Transverse colon (tissue), 4 donors: Measurements from ENCODE around the gene GNAS. TPM values are rescaled to one million over a fixed set of nuclear protein-coding genes. Genes with fewer than 3 reads are reported as not detected.

Experiments used
- DNase-seq: peaks from one replicate; pipeline ENCODE4 v3.0.0-alpha.2; 2019
- H3K27ac ChIP-seq, 4 donors: fragments of 200-600 bp; sonication (generic); 2 replicates each; pipeline ENCODE4 v1.5.1; 2016 to 2018; ENCODE audit warnings: inconsistent platforms in 4 of 4
- H3K27me3 ChIP-seq: fragments of 200-600 bp; sonication (generic); 2 replicates; pipeline ENCODE4 v1.5.1; 2017; ENCODE audit warnings: inconsistent platforms
- H3K36me3 ChIP-seq, 4 donors: fragments of 200-600 bp; sonication (generic); 2 replicates each; pipeline ENCODE4 v1.5.1; 2017 to 2019; ENCODE audit warnings: inconsistent platforms in 4 of 4
- H3K4me1 ChIP-seq, 4 donors: fragments of 200-600 bp; sonication (generic); 2 replicates each; pipeline ENCODE4 v1.5.1; 2017 to 2020; ENCODE audit warnings: inconsistent platforms in 4 of 4
- H3K4me3 ChIP-seq, 4 donors: fragments of 200-600 bp; sonication (generic); 1 replicate in 1 of 4; 2 replicates in 3 of 4; pipeline versions ENCODE4 v1.5.1 to v1.6.1; 2017 to 2019; ENCODE audit warnings: inconsistent platforms in 4 of 4
- H3K9me3 ChIP-seq, 2 donors: fragments of 200-600 bp; sonication (generic); 2 replicates each; pipeline ENCODE4 v1.5.1; 2017 to 2019; ENCODE audit warnings: inconsistent platforms in 2 of 2
- CTCF ChIP-seq, 5 experiments: fragments of 200-600 bp in 3 of 5; fragments of 450-650 bp in 2 of 5; sonication (generic) in 3 of 5; IDR thresholded peaks; 1 replicate in 2 of 5; 2 replicates in 3 of 5; pipeline ENCODE4 v1.5.1; 2016 to 2017; ENCODE audit warnings: antibody characterized with exemption in 5 of 5, inconsistent platforms in 3 of 5, mild to moderate bottlenecking in 2 of 5, moderate library complexity in 1 of 5
- EP300 ChIP-seq: sonication (generic); formaldehyde crosslinking; IDR thresholded peaks from one replicate; pipeline ENCODE4 v1.6.1; 2017; ENCODE audit warnings: antibody characterized with exemption, low read depth
- POLR2A ChIP-seq: fragments of 450-650 bp; IDR thresholded peaks from one replicate; pipeline ENCODE4 v1.6.1; 2016; ENCODE audit warnings: antibody characterized with exemption, mild to moderate bottlenecking, moderate library complexity
- POLR2AphosphoS5 ChIP-seq, 3 donors: sonication (generic); formaldehyde crosslinking; IDR thresholded peaks; one replicate each; pipeline ENCODE4 v1.6.1; 2016; ENCODE audit warnings: antibody characterized with exemption in 3 of 3
- WGBS, 2 donors: methylation state at CpG; one replicate each; pipeline ENCODE4 v1.1.5; 2018; ENCODE audit warnings: low coverage in 1 of 2; 5-methylcytosine and 5-hydroxymethylcytosine counted together
- in situ Hi-C, 4 donors: fragments of 200-750 bp; cut with MboI; loops; one replicate each; pipeline versions ENCODE4 v1.15.0 to v1.15.1; 2017; ENCODE audit warnings: low sequenced_read_pairs in 3 of 4, low pct_ligation_motif_present in 1 of 4, low pct_unique_long_range_greater_than_20kb in 1 of 4
- intact Hi-C: fragments of 100-400 bp; cut with DNase I; formaldehyde crosslinking; loops from one replicate; pipeline ENCODE4 v1.15.1; 2023; ENCODE audit warnings: low total_unique reads
- total RNA-seq, 4 donors: library from RNA; depleted of rRNA; stranded (reverse); fragments of >200 nt; gene quantifications; one replicate each; pipeline ENCODE4 v1.1.0, GENCODE V29; 2016

The GNAS gene
- total RNA-seq, 4 donors from 2014 or later, result 501 to 716 (median 535) TPM

- TF ChIP-seq POLR2AphosphoS5 (IDR thresholded peaks at IDR 0.05) (no peak), POLR2A (no peak), CTCF (IDR thresholded peaks at IDR 0.05) (no peak), EP300 (no peak)
- Histone ChIP-seq H3K4me3 (peak overlapping the region; percentile 55 to 100 (median 90)), H3K9me3 (no peaks in the 10 kb centered on the region), H3K36me3 (no peaks in the 10 kb centered on the region), H3K27ac (peak overlapping the region; percentile 99 to 100 (median 100)), H3K4me1 (peaks cover 12 to 31% (median 21%) of the 10 kb centered on the region in 4 donors), H3K27me3 (no peaks in the 10 kb centered on the region)
- WGBS, 2 donors, result 36 to 43% methylated on average over 16 to 90 of the region's 91 CpGs
- intact Hi-C loops (loop anchor here (5.0 to 10.0 kb wide), 3 partner anchors 95 to 238 kb away; partner anchors contain the start of genes ATP5F1E, NELFCD and STX16), in situ Hi-C loops (no loop called here)
- DNase-seq, result no peak
Measured at GRCh38 chr20:58889798-58890517, 37.4 kb downstream of the GNAS start.

GRCh38 chr20:58890518-58891085 is 38.1 kb downstream of the GNAS start:
- TF ChIP-seq EP300 (no peak), POLR2A (peak; percentile 50), POLR2AphosphoS5 (IDR thresholded peaks at IDR 0.05) (peak; percentile 35 to 51 (median 38))
- Histone ChIP-seq H3K27me3 (no peaks in the 10 kb centered on the region), H3K36me3 (no peaks in the 10 kb centered on the region), H3K9me3 (no peaks in the 10 kb centered on the region), H3K4me1 (peaks cover 15 to 38% (median 25%) of the 10 kb centered on the region in 4 donors), H3K4me3 (peak overlapping the region; percentile 55 to 100 (median 90)), H3K27ac (peak overlapping the region; percentile 99 to 100 (median 100))
- intact Hi-C loops (loop anchor here (5.0 to 10.0 kb wide), 3 partner anchors 94 to 238 kb away; partner anchors contain the start of genes ATP5F1E, NELFCD and STX16), in situ Hi-C loops (no loop called here)
- DNase-seq, result peak; percentile 75
- 0% methylated on average over 59 of the region's 64 CpGs; no CpG with 5 or more reads in 1 of the 2 donors for WGBS, 2 donors

GRCh38 chr20:58891086-58891717 is 38.7 kb downstream of the GNAS start:
- Histone ChIP-seq H3K9me3 (no peaks in the 10 kb centered on the region), H3K4me3 (peak overlapping the region; percentile 55 to 100 (median 90)), H3K27me3 (no peaks in the 10 kb centered on the region), H3K4me1 (peaks cover 21 to 44% (median 28%) of the 10 kb centered on the region in 4 donors), H3K36me3 (no peaks in the 10 kb centered on the region), H3K27ac (peak overlapping the region; percentile 99 to 100 (median 100))
- peak; percentile 66 to 87 (median 79) for TF ChIP-seq POLR2AphosphoS5 (IDR thresholded peaks at IDR 0.05)
- no peak for TF ChIP-seq POLR2A
- TF ChIP-seq CTCF (IDR thresholded peaks at IDR 0.05), result no peak
- peak; percentile 86 for DNase-seq
- in situ Hi-C loops, result no loop called here
- intact Hi-C loops, result loop anchor here (5.0 to 10.0 kb wide), 3 partner anchors 94 to 239 kb away; partner anchors contain the start of genes ATP5F1E, NELFCD and STX16
- WGBS, 2 donors, result 0% methylated on average over 4 of the region's 105 CpGs; no CpG with 5 or more reads in 1 of the 2 donors

GRCh38 chr20:58891718-58892140 is 39.2 kb downstream of the GNAS start:
- Histone ChIP-seq H3K4me3 (peak overlapping the region; percentile 87 to 100 (median 94)), H3K27me3 (no peaks in the 10 kb centered on the region), H3K4me1 (peaks cover 23 to 49% (median 28%) of the 10 kb centered on the region in 4 donors), H3K9me3 (no peaks in the 10 kb centered on the region), H3K27ac (peak overlapping the region; percentile 99 to 100 (median 100)), H3K36me3 (no peaks in the 10 kb centered on the region)
- TF ChIP-seq CTCF (IDR thresholded peaks at IDR 0.05), result no peak
- no peak for TF ChIP-seq POLR2A
- no peak for TF ChIP-seq EP300
- no peak for TF ChIP-seq POLR2AphosphoS5 (IDR thresholded peaks at IDR 0.05)
- intact Hi-C loops, result loop anchor here (5.0 to 10.0 kb wide), 3 partner anchors 93 to 239 kb away; partner anchors contain the start of genes ATP5F1E, NELFCD and STX16
- 1% methylated on average over 14 of the region's 55 CpGs; no CpG with 5 or more reads in 1 of the 2 donors for WGBS, 2 donors
- in situ Hi-C loops, result no loop called here
- no peak for DNase-seq
